Occipital lobe (tissue), 2 donors: ENCODE measurements around the gene CCDC137. TPM values are rescaled to one million over a fixed set of nuclear protein-coding genes. Genes with fewer than 3 reads are reported as not detected.

Experiments used
- DNase-seq: peaks from one replicate; lab custom pipeline; 2025; lab: John Stamatoyannopoulos, UW
- total RNA-seq: library from RNA; depleted of rRNA; stranded (reverse); fragments of >200 nt; gene quantifications from one replicate; pipeline ENCODE4 v1.2.3, GENCODE V29; 2014

The CCDC137 gene
- total RNA-seq, 1 donor from 2014 or later = 3.9 TPM

GRCh38 chr17:81682565-81683207 is 16.1 kb downstream of the CCDC137 start:
- no peak for DNase-seq

- no peak for DNase-seq
Observed at GRCh38 chr17:81683208-81683583, 16.7 kb downstream of the CCDC137 start.

- DNase-seq = peak; percentile 94
Observed at GRCh38 chr17:81683584-81684441, 17.3 kb downstream of the CCDC137 start, which contains the start of the genes ARL16 and HGS. Gene ARL16, minus strand, starts transcription at chr17:81683797. Its CDS starts 44 bp downstream, at chr17:81683753. Gene HGS, plus strand, starts transcription at chr17:81684011. Its CDS starts 56 bp downstream, at chr17:81684067.

GRCh38 chr17:81684442-81684911 is 17.9 kb downstream of the CCDC137 start:
- no peak for DNase-seq

GRCh38 chr17:81685108-81685507 is 18.6 kb downstream of the CCDC137 start:
- DNase-seq = no peak

- DNase-seq = no peak
Observed at GRCh38 chr17:81686614-81687013, 20.1 kb downstream of the CCDC137 start.

- DNase-seq = no peak
Observed at GRCh38 chr17:81687770-81688541, 21.4 kb downstream of the CCDC137 start.

- DNase-seq = no peak
Observed at GRCh38 chr17:81688616-81689015, 22.1 kb downstream of the CCDC137 start.

- DNase-seq = no peak
Observed at GRCh38 chr17:81690066-81690465, 23.5 kb downstream of the CCDC137 start.

- DNase-seq = no peak
Observed at GRCh38 chr17:81690549-81690948, 24.0 kb downstream of the CCDC137 start.

GRCh38 chr17:81691196-81691595 is 24.7 kb downstream of the CCDC137 start:
- DNase-seq = no peak

- no peak for DNase-seq
Observed at GRCh38 chr17:81691608-81692007, 25.1 kb downstream of the CCDC137 start.

- DNase-seq = no peak
Observed at GRCh38 chr17:81693509-81694210, 27.1 kb downstream of the CCDC137 start.

GRCh38 chr17:81694810-81695209 is 28.3 kb downstream of the CCDC137 start:
- no peak for DNase-seq

GRCh38 chr17:81695211-81695610 is 28.7 kb downstream of the CCDC137 start:
- DNase-seq = no peak

GRCh38 chr17:81695801-81696200 is 29.3 kb downstream of the CCDC137 start:
- no peak for DNase-seq

- DNase-seq = no peak
Observed at GRCh38 chr17:81696218-81696941, 29.8 kb downstream of the CCDC137 start.

- DNase-seq = no peak
Observed at GRCh38 chr17:81697261-81698044, 30.9 kb downstream of the CCDC137 start.
